GM23338 (cell line): ENCODE data around the gene CRYBG2. TPM values are rescaled to one million over a fixed set of nuclear protein-coding genes. Genes with fewer than 3 reads are reported as not detected.

Experiments used
- ATAC-seq: fragments of 200-7000 bp; cut with Tn5 transposase; 3 replicates; pipeline ENCODE4 v1.9.1; 2020
- DNase-seq: peaks from one replicate; pipeline ENCODE4 v3.0.0-alpha.2; 2015; ENCODE audit warnings: low spot score
- H2AFZ ChIP-seq: fragments of 200-600 bp; sonication (generic); 2 replicates; pipeline ENCODE4 v1.8.0; 2016; ENCODE audit warnings: antibody characterized with exemption, mild to moderate bottlenecking, moderate library complexity
- H3F3A ChIP-seq: fragments of 200-600 bp; sonication (generic); replicated peaks from 2 replicates; pipeline ENCODE4 v1.8.0; 2017; ENCODE audit warnings: antibody characterized with exemption, mixed run types, low read depth
- H3K27ac ChIP-seq: fragments of 200-600 bp; sonication (generic); 2 replicates; pipeline ENCODE4 v1.6.1; 2016; ENCODE audit warnings: low read depth
- H3K27me3 ChIP-seq: fragments of 200-600 bp; sonication (generic); 2 replicates; pipeline ENCODE4 v1.8.0; 2016; ENCODE audit warnings: mild to moderate bottlenecking, mixed run types, moderate library complexity; ENCODE audit not compliant: insufficient read depth
- H3K36me3 ChIP-seq: fragments of 200-600 bp; sonication (generic); 2 replicates; pipeline ENCODE4 v1.8.0; 2016; ENCODE audit warnings: mild to moderate bottlenecking; ENCODE audit not compliant: insufficient read depth
- H3K4me1 ChIP-seq: fragments of 200-600 bp; sonication (generic); 2 replicates; pipeline ENCODE4 v1.8.0; 2016; ENCODE audit warnings: mild to moderate bottlenecking, moderate library complexity; ENCODE audit not compliant: insufficient read depth
- H3K4me2 ChIP-seq: fragments of 200-600 bp; sonication (generic); 2 replicates; pipeline ENCODE4 v1.7.1; 2017; ENCODE audit warnings: mixed run types
- H3K4me3 ChIP-seq: fragments of 200-600 bp; sonication (generic); 2 replicates; pipeline ENCODE4 v1.6.1; 2016; ENCODE audit warnings: mixed run types
- H3K79me2 ChIP-seq: fragments of 200-600 bp; sonication (generic); replicated peaks from 2 replicates; pipeline ENCODE4 v1.8.0; 2017; ENCODE audit warnings: mild to moderate bottlenecking; ENCODE audit not compliant: insufficient read depth
- H3K9me2 ChIP-seq: fragments of 200-600 bp; sonication (generic); 2 replicates; pipeline ENCODE4 v1.8.0; 2017; ENCODE audit not compliant: insufficient read depth
- H4K20me1 ChIP-seq: fragments of 200-600 bp; sonication (generic); replicated peaks from 2 replicates; pipeline ENCODE4 v1.8.0; 2017; ENCODE audit warnings: mild to moderate bottlenecking; ENCODE audit not compliant: insufficient read depth
- H3K27ac Mint-ChIP-seq: 2 replicates; pipeline ENCODE4 v1.8.0; 2020; ENCODE audit warnings: inconsistent platforms, mild to moderate bottlenecking, moderate library complexity, mixed read lengths
- H3K27me3 Mint-ChIP-seq: 3 replicates; pipeline ENCODE4 v1.8.0; 2022; ENCODE audit warnings: low read depth, mild to moderate bottlenecking, moderate library complexity, mixed read lengths, inconsistent platforms; ENCODE audit not compliant: insufficient read depth, poor library complexity
- H3K36me3 Mint-ChIP-seq: 3 replicates; pipeline ENCODE4 v1.8.0; 2021; ENCODE audit warnings: low read depth, mild to moderate bottlenecking, inconsistent platforms, moderate library complexity, mixed read lengths
- H3K4me1 Mint-ChIP-seq: 3 replicates; pipeline ENCODE4 v1.8.0; 2020; ENCODE audit warnings: mild to moderate bottlenecking, inconsistent platforms, mixed read lengths
- H3K4me3 Mint-ChIP-seq: 3 replicates; pipeline ENCODE4 v1.8.0; 2021; ENCODE audit warnings: moderate library complexity, mild to moderate bottlenecking, inconsistent platforms, mixed read lengths
- H3K9me3 Mint-ChIP-seq: 3 replicates; pipeline ENCODE4 v1.8.0; 2020; ENCODE audit warnings: moderate library complexity, mild to moderate bottlenecking, inconsistent platforms, mixed read lengths
- CREB1 ChIP-seq: fragments of 250-450 bp; sonication (Bioruptor Pico); IDR thresholded peaks from 2 replicates; pipeline ENCODE4 v1.5.0; 2020; ENCODE audit warnings: low read depth, mild to moderate bottlenecking, moderate library complexity
- ETS1 ChIP-seq: IDR thresholded peaks from 2 replicates; pipeline ENCODE4 v1.6.1; 2016; ENCODE audit warnings: antibody characterized with exemption
- EZH2 ChIP-seq: fragments of 200-600 bp; sonication (generic); IDR thresholded peaks from one replicate; pipeline ENCODE4 v1.8.0; 2017; ENCODE audit warnings: antibody characterized with exemption, mild to moderate bottlenecking, low read depth; ENCODE audit not compliant: unreplicated experiment
- EZH2phosphoT487 ChIP-seq: fragments of 200-600 bp; sonication (generic); IDR thresholded peaks from one replicate; pipeline ENCODE4 v1.8.1; 2018; ENCODE audit warnings: antibody characterized with exemption; ENCODE audit not compliant: unreplicated experiment
- JUNB ChIP-seq: IDR thresholded peaks from one replicate; pipeline ENCODE4 v1.6.1; 2016; ENCODE audit warnings: antibody characterized with exemption; ENCODE audit not compliant: unreplicated experiment
- NANOG ChIP-seq: IDR thresholded peaks from 2 replicates; pipeline ENCODE4 v1.6.1; 2016; ENCODE audit warnings: antibody characterized with exemption, borderline replicate concordance
- POLR2AphosphoS5 ChIP-seq: IDR thresholded peaks from 2 replicates; pipeline ENCODE4 v1.6.1; 2016; ENCODE audit warnings: antibody characterized with exemption, low read depth
- STAT1 ChIP-seq: IDR thresholded peaks from one replicate; pipeline ENCODE4 v1.6.1; 2016; ENCODE audit warnings: antibody characterized with exemption; ENCODE audit not compliant: unreplicated experiment
- ZNF114 ChIP-seq: fragments of 250-450 bp; sonication (Bioruptor Pico); IDR thresholded peaks from 2 replicates; pipeline ENCODE4 v1.5.0; 2020; ENCODE audit warnings: mild to moderate bottlenecking, moderate library complexity
- ZNF331 ChIP-seq: fragments of 250-450 bp; sonication (Bioruptor Pico); IDR thresholded peaks from 2 replicates; pipeline ENCODE4 v1.5.0; 2020; ENCODE audit warnings: low read depth, mild to moderate bottlenecking, moderate library complexity
- polyA plus RNA-seq: library from polyadenylated mRNA; unstranded; fragments of >200 nt; fragmentation: Nextera tagmentation; extraction: Ambion mirVana; gene quantifications from 2 replicates; pipeline ENCODE4 v1.2.1, GENCODE V29; 2016
- total RNA-seq: library from RNA; depleted of rRNA; stranded (reverse); fragments of >200 nt; shearing (Covaris generic); gene quantifications from 2 replicates; pipeline ENCODE4 v1.2.3, GENCODE V29; 2014
- TF ChIP-seq, protein P1 (sequence below), 2 experiments: fragments of 200-600 bp in 1 of 2; sonication (generic) in 1 of 2; conservative IDR thresholded peaks; 2 replicates each; pipeline versions ENCODE4 v1.5.1 to v1.6.1; 2016 to 2017; ENCODE audit warnings: antibody characterized with exemption in 2 of 2, low read depth in 2 of 2, mild to moderate bottlenecking in 2 of 2, moderate library complexity in 1 of 2
- TF ChIP-seq, protein P2 (sequence below): IDR thresholded peaks from one replicate; pipeline ENCODE4 v1.6.1; 2018; ENCODE audit warnings: antibody characterized with exemption; ENCODE audit not compliant: unreplicated experiment
- TF ChIP-seq, protein P3 (sequence below): fragments of 250-450 bp; sonication (Bioruptor Pico); IDR thresholded peaks from 2 replicates; pipeline ENCODE4 v1.5.0; 2020; ENCODE audit warnings: mild to moderate bottlenecking, moderate library complexity

Gene CRYBG2
- total and polyA plus RNA-seq, 2 experiments from 2014 or later: 17.6 to 18.4 TPM

- ATAC-seq: no peak
These were observed 22.1 kb upstream of the CRYBG2 start for GRCh38 chr1:26376050-26376449.

More at GRCh38 chr1:26376050-26376449, 22.1 kb upstream of the CRYBG2 start:
- DNase-seq: no peak
- Histone ChIP-seq H3K36me3 (no peaks in the 10 kb centered on the region), H3F3A (no peaks in the 10 kb centered on the region), H3K27me3 (no peaks in the 10 kb centered on the region), H2AFZ (no peak overlapping the region), H3K27ac (no peak overlapping the region), H3K4me2 (no peak overlapping the region), H3K79me2 (no peaks in the 10 kb centered on the region), H4K20me1 (no peaks in the 10 kb centered on the region), H3K9me2 (no peaks in the 10 kb centered on the region), H3K4me3 (no peak overlapping the region), H3K4me1 (peaks cover 10% of the 10 kb centered on the region; the same call in 1 of the 2 replicates)
- Mint-ChIP-seq H3K27ac (no peak overlapping the region), H3K4me3 (no peak overlapping the region), H3K9me3 (no peaks in the 10 kb centered on the region), H3K27me3 (peaks cover 6% of the 10 kb centered on the region), H3K4me1 (peaks cover 19% of the 10 kb centered on the region), H3K36me3 (no peaks in the 10 kb centered on the region)
- TF ChIP-seq STAT1: no peak
- no peak for TF ChIP-seq NANOG
- no peak for TF ChIP-seq JUNB
- TF ChIP-seq, protein P1, sequence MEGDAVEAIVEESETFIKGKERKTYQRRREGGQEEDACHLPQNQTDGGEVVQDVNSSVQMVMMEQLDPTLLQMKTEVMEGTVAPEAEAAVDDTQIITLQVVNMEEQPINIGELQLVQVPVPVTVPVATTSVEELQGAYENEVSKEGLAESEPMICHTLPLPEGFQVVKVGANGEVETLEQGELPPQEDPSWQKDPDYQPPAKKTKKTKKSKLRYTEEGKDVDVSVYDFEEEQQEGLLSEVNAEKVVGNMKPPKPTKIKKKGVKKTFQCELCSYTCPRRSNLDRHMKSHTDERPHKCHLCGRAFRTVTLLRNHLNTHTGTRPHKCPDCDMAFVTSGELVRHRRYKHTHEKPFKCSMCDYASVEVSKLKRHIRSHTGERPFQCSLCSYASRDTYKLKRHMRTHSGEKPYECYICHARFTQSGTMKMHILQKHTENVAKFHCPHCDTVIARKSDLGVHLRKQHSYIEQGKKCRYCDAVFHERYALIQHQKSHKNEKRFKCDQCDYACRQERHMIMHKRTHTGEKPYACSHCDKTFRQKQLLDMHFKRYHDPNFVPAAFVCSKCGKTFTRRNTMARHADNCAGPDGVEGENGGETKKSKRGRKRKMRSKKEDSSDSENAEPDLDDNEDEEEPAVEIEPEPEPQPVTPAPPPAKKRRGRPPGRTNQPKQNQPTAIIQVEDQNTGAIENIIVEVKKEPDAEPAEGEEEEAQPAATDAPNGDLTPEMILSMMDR (conservative IDR thresholded peaks at IDR 0.05; ENCODE audit: low read depth in 2 of 2): no peak
- no peak for TF ChIP-seq ZNF114 (CRISPR knock-in tag)
- TF ChIP-seq EZH2: no peak
- no peak for TF ChIP-seq ZNF331 (CRISPR knock-in tag)
- TF ChIP-seq ETS1: no peak
- TF ChIP-seq, protein P2, sequence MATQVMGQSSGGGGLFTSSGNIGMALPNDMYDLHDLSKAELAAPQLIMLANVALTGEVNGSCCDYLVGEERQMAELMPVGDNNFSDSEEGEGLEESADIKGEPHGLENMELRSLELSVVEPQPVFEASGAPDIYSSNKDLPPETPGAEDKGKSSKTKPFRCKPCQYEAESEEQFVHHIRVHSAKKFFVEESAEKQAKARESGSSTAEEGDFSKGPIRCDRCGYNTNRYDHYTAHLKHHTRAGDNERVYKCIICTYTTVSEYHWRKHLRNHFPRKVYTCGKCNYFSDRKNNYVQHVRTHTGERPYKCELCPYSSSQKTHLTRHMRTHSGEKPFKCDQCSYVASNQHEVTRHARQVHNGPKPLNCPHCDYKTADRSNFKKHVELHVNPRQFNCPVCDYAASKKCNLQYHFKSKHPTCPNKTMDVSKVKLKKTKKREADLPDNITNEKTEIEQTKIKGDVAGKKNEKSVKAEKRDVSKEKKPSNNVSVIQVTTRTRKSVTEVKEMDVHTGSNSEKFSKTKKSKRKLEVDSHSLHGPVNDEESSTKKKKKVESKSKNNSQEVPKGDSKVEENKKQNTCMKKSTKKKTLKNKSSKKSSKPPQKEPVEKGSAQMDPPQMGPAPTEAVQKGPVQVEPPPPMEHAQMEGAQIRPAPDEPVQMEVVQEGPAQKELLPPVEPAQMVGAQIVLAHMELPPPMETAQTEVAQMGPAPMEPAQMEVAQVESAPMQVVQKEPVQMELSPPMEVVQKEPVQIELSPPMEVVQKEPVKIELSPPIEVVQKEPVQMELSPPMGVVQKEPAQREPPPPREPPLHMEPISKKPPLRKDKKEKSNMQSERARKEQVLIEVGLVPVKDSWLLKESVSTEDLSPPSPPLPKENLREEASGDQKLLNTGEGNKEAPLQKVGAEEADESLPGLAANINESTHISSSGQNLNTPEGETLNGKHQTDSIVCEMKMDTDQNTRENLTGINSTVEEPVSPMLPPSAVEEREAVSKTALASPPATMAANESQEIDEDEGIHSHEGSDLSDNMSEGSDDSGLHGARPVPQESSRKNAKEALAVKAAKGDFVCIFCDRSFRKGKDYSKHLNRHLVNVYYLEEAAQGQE: no peak
- no peak for TF ChIP-seq CREB1
- no peak for TF ChIP-seq POLR2AphosphoS5
- TF ChIP-seq, protein P3, sequence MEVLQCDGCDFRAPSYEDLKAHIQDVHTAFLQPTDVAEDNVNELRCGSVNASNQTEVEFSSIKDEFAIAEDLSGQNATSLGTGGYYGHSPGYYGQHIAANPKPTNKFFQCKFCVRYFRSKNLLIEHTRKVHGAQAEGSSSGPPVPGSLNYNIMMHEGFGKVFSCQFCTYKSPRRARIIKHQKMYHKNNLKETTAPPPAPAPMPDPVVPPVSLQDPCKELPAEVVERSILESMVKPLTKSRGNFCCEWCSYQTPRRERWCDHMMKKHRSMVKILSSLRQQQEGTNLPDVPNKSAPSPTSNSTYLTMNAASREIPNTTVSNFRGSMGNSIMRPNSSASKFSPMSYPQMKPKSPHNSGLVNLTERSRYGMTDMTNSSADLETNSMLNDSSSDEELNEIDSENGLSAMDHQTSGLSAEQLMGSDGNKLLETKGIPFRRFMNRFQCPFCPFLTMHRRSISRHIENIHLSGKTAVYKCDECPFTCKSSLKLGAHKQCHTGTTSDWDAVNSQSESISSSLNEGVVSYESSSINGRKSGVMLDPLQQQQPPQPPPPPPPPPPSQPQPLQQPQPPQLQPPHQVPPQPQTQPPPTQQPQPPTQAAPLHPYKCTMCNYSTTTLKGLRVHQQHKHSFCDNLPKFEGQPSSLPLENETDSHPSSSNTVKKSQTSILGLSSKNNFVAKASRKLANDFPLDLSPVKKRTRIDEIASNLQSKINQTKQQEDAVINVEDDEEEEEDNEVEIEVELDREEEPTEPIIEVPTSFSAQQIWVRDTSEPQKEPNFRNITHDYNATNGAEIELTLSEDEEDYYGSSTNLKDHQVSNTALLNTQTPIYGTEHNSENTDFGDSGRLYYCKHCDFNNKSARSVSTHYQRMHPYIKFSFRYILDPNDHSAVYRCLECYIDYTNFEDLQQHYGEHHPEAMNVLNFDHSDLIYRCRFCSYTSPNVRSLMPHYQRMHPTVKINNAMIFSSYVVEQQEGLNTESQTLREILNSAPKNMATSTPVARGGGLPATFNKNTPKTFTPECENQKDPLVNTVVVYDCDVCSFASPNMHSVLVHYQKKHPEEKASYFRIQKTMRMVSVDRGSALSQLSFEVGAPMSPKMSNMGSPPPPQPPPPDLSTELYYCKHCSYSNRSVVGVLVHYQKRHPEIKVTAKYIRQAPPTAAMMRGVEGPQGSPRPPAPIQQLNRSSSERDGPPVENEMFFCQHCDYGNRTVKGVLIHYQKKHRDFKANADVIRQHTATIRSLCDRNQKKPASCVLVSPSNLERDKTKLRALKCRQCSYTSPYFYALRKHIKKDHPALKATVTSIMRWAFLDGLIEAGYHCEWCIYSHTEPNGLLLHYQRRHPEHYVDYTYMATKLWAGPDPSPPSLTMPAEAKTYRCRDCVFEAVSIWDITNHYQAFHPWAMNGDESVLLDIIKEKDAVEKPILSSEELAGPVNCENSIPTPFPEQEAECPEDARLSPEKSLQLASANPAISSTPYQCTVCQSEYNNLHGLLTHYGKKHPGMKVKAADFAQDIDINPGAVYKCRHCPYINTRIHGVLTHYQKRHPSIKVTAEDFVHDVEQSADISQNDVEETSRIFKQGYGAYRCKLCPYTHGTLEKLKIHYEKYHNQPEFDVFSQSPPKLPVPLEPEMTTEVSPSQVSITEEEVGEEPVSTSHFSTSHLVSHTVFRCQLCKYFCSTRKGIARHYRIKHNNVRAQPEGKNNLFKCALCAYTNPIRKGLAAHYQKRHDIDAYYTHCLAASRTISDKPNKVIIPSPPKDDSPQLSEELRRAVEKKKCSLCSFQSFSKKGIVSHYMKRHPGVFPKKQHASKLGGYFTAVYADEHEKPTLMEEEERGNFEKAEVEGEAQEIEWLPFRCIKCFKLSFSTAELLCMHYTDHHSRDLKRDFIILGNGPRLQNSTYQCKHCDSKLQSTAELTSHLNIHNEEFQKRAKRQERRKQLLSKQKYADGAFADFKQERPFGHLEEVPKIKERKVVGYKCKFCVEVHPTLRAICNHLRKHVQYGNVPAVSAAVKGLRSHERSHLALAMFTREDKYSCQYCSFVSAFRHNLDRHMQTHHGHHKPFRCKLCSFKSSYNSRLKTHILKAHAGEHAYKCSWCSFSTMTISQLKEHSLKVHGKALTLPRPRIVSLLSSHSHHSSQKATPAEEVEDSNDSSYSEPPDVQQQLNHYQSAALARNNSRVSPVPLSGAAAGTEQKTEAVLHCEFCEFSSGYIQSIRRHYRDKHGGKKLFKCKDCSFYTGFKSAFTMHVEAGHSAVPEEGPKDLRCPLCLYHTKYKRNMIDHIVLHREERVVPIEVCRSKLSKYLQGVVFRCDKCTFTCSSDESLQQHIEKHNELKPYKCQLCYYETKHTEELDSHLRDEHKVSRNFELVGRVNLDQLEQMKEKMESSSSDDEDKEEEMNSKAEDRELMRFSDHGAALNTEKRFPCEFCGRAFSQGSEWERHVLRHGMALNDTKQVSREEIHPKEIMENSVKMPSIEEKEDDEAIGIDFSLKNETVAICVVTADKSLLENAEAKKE (CRISPR knock-in tag): no peak
- no peak for TF ChIP-seq EZH2phosphoT487
